ENCODE results near the gene CD200R1.

GRCh38 chr3:112984485-112984884 is 9.6 kb upstream of the CD200R1 start:
- TF ChIP-seq, protein P1, sequence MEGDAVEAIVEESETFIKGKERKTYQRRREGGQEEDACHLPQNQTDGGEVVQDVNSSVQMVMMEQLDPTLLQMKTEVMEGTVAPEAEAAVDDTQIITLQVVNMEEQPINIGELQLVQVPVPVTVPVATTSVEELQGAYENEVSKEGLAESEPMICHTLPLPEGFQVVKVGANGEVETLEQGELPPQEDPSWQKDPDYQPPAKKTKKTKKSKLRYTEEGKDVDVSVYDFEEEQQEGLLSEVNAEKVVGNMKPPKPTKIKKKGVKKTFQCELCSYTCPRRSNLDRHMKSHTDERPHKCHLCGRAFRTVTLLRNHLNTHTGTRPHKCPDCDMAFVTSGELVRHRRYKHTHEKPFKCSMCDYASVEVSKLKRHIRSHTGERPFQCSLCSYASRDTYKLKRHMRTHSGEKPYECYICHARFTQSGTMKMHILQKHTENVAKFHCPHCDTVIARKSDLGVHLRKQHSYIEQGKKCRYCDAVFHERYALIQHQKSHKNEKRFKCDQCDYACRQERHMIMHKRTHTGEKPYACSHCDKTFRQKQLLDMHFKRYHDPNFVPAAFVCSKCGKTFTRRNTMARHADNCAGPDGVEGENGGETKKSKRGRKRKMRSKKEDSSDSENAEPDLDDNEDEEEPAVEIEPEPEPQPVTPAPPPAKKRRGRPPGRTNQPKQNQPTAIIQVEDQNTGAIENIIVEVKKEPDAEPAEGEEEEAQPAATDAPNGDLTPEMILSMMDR (IDR thresholded peaks at IDR 0.05) = no peak
- TF ChIP-seq EZH2 (IDR thresholded peaks at IDR 0.05; ENCODE audit: borderline replicate concordance, insufficient read depth, low read depth, low read length, poor library complexity, severe bottlenecking) = no peak
